ENCODE measurements around the gene COL5A2.

The COL5A2 gene

GRCh38 chr2:189147989-189148388 lies 31.6 kb downstream of the COL5A2 start:
- DNase-seq (ENCODE audit: low read depth, low spot score) = no peak

DNA sequence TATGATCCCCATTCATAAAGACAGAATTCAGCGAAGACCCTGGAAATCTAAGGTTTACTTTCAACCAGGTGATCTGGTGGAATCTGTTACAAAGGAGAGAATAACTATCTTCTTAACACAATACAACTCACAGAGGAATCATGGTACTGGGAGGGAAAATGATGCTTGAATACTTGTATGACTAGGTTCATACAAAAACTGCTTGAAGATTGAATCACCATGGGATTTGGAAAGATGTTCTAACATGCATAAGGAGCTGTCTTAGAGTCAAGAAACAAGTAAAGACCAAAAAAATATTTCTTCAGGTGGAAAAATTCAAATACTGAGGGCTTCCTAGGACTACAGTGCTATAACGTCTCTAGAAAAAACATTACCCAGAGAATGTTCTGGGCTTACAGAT lies 32.2 kb downstream of the COL5A2 start:
- no peak for DNase-seq (ENCODE audit: low read depth, low spot score)

DNA sequence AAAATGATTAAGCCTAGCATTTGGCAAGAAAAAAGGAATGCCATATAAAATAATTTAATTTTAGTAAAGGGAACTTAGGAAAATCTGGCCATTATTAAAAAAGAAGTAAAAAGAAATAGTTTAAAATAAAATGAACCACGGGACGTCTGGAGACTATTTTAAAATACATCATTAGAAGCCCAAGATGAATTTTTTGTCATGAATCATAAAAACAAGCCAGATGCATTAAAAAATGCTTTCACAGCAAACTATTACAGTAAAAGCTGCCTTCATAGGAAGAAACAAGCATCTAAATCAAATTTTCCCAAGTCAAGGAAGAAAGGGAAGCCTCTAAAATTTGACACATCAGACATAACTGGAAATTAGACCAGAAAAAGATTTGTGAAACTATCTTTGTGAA lies 33.0 kb downstream of the COL5A2 start:
- no peak for DNase-seq (ENCODE audit: low read depth, low spot score)

GRCh38 chr2:189144700-189145211 lies 34.8 kb downstream of the COL5A2 start:
- DNase-seq (ENCODE audit: low read depth, low spot score) = no peak

DNA sequence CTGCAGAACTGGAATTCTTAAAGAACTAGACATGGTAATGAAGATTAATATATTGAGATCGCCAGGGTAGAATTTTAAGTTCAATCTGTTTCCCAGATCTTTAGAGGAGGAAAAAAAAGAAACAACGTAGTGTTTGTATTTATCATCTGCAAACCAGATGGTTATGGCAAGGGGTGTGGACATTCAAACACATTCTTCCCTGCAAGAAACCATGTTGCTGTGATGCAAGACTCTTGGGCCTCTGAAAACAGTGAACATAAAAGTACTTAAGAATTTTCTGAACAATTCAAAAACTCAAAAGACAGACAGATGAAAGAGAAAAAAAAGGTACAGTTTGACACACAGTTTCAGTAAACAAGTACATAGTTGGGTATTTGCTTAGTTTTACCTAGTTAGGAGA lies 35.6 kb downstream of the COL5A2 start:
- DNase-seq (ENCODE audit: low read depth, low spot score) = no peak

- no peak for DNase-seq (ENCODE audit: low read depth, low spot score)
These were observed 36.4 kb downstream of the COL5A2 start for GRCh38 chr2:189142893-189143759.

- DNase-seq (ENCODE audit: low read depth, low spot score) = no peak
These were observed 40.8 kb downstream of the COL5A2 start for GRCh38 chr2:189138800-189139199.

- no peak for DNase-seq (ENCODE audit: low read depth, low spot score)
These were observed 42.0 kb downstream of the COL5A2 start for GRCh38 chr2:189137519-189137918.

GRCh38 chr2:189134485-189134884 lies 45.1 kb downstream of the COL5A2 start:
- DNase-seq (ENCODE audit: low read depth, low spot score) = no peak

DNA sequence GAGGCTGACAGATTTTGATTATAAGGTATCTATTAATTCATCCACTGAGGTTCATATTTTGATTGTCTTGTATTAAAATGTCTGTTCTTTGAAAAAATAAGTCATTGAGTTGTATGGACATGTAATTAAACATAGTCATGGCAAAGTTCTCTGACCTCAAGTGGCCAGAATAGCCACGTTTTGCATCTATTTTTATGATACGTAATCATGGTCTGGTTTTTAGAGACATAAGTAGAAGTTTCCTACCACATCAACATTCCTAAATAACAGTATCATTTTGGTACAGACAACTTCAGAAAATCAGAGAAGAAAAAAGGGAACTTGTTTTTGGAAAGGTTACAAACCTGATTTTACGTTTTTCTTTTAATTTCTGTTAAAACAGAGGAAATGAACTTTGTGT lies 47.6 kb downstream of the COL5A2 start:
- no peak for DNase-seq (ENCODE audit: low read depth, low spot score)

DNA sequence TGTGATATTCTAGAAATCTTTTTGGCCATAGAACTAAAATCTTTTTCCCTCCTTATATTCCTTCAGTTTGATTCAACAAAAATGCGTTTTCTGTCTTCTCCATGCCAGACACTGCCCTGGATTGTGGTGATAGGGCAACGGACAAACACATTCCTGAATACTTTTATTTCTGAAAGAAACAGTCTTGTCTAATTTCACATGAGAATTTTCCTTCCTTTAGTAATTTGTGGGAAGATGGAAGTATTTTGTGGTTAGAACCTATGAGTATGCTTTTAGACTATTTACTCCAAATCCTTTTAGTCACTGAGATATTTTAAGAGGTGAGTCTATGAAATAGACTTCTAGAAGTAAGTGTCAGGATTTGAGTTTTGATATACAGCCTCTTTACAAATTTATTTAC lies 49.6 kb downstream of the COL5A2 start:
- peak; percentile 31 for DNase-seq (ENCODE audit: low read depth, low spot score)

GRCh38 chr2:189128970-189129369 lies 50.6 kb downstream of the COL5A2 start:
- DNase-seq (ENCODE audit: low read depth, low spot score) = peak; percentile 61

DNA sequence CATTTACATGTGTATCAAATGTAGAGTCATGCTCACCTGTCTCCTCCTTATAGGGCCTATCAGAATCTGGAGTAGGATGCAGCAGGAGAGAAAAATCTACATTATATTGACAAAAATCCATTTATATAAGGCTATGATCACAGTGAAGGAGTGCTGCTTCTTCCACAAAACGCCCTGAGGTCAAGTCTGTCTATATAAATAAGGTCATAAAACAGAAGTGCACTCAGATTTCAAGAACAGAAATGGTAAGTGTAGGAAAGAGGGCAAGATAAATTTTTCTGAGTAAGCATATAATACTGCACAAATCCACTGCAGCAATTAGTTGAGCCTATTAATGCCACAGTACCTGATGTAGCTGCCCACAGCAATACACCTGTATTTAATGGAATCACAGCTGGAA lies 51.8 kb downstream of the COL5A2 start:
- DNase-seq (ENCODE audit: low read depth, low spot score) = no peak

GRCh38 chr2:189125195-189125594 lies 54.4 kb downstream of the COL5A2 start:
- DNase-seq (ENCODE audit: low read depth, low spot score) = no peak

DNA sequence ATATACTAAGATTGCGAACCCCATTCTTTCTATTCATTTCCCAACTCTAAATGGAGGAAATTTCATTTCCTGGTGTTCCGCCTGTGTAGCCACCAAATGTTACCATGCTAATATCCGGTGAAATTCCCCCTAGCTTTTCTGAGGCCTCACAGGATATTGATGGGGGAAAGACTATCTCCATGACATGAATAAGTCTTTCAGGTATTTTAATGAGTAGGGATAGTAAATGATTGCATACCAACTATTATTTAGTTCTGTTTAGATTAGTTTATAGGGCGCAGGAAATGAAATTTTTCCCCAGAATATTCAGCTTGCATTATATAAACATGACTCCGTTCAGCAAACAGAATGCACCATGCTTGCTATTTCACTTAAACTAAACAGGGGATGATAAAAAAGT lies 55.4 kb downstream of the COL5A2 start:
- no peak for DNase-seq (ENCODE audit: low read depth, low spot score)

GRCh38 chr2:189118386-189118785 lies 61.2 kb downstream of the COL5A2 start:
- DNase-seq (ENCODE audit: low read depth, low spot score) = no peak

- no peak for DNase-seq (ENCODE audit: low read depth, low spot score)
These were observed 62.6 kb downstream of the COL5A2 start for GRCh38 chr2:189116979-189117378.

DNA sequence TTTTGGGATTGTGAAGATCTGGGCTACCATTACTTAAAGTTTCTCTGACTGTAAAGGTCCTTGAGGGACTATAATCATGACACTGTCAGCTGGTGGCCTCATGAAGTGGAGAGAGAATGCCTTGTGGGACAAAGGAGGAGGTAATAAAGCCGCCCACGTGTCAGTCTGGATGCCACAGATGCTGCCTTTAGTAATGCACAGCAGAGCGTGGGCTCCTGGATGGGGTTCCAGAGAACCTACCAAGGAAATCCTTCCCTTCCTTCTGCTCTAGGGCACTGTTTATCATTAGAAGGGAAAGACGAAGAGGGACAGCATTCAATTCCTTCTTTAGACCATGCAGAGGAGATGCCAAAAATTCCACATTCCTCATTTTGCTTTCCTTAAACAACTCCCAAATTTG lies 63.5 kb downstream of the COL5A2 start:
- no peak for DNase-seq (ENCODE audit: low read depth, low spot score)

GRCh38 chr2:189115126-189115525 lies 64.4 kb downstream of the COL5A2 start:
- DNase-seq (ENCODE audit: low read depth, low spot score) = no peak

GRCh38 chr2:189113963-189114362 lies 65.6 kb downstream of the COL5A2 start:
- DNase-seq (ENCODE audit: low read depth, low spot score) = no peak

DNA sequence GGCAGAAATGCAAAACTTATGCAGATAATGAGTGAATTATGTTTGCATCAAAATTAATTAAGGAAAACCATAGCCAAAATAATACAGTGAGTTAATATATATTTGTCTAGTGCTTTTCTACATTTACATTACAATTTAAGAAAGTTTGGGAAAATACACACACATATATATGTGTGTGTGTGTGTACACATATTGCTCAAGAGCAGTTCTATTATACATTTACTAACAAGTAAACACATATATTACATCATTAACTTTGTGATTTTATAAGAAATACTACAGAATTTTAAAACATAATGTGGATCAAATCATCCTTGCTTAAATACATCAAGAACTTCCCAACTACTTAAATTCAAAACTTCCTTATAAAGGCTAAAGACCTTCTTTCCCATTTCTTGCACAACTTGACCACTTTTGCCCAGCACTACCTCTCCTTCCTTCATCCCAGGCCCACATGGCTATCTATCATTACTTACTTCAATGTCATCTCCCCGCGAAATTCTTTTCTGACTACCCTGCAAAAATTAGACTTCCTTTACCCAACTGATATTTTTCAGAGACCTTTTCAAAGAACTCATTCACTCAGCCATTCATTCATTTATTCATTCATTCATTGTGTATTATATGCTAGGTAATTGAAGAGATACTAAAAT lies 68.4 kb downstream of the COL5A2 start:
- no peak for DNase-seq (ENCODE audit: low read depth, low spot score)

- no peak for DNase-seq (ENCODE audit: low read depth, low spot score)
These were observed 69.6 kb downstream of the COL5A2 start for GRCh38 chr2:189109921-189110397.

DNA sequence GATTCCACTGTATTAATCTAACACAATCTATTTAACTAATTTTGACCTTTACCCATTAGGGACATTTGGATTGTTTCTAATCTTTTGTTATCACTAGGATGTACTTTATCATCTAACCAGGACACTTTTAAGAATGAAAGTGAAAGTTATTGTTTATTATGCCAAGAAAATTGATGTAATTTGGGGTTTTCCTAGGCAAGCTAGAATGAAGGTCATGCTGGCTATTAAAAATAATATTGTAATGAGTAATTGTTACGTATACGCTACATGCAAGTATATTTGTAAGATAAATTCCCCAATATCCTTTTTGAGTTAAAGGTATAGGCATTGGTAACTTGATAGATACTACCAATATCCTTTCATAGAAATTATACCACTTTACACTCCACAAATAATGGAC lies 74.6 kb downstream of the COL5A2 start:
- DNase-seq (ENCODE audit: low read depth, low spot score) = no peak

Measured in smooth muscle cell of the brain vasculature (primary cell).